HepG2 (cell line): ENCODE results near the gene GLE1.

Experiments
- BRF2 ChIP-seq: sonication (generic); formaldehyde crosslinking; IDR thresholded peaks from 2 replicates; pipeline ENCODE4 v1.8.1; 2022; ENCODE audit warnings: mild to moderate bottlenecking, missing genetic modification reagents
- CBFB ChIP-seq: sonication (generic); formaldehyde crosslinking; IDR thresholded peaks from 2 replicates; pipeline ENCODE4 v1.4.0; 2020; ENCODE audit warnings: missing genetic modification reagents
- FOXA1 ChIP-seq, 2 experiments: fragments of 450-650 bp in 1 of 2; sonication (generic) in 1 of 2; formaldehyde crosslinking in 1 of 2; IDR thresholded peaks; 2 replicates each; pipeline versions ENCODE4 v1.4.0 to v1.6.1; 2016 to 2020; ENCODE audit warnings: missing genetic modification reagents in 1 of 2
- HMGA1 ChIP-seq: sonication (generic); formaldehyde crosslinking; conservative IDR thresholded peaks from 2 replicates; pipeline ENCODE4 v1.4.0; 2020; ENCODE audit warnings: missing genetic modification reagents
- PBX3 ChIP-seq: sonication (generic); formaldehyde crosslinking; IDR thresholded peaks from 2 replicates; pipeline ENCODE4 v1.8.1; 2023; ENCODE audit warnings: missing genetic modification reagents, inconsistent platforms, borderline replicate concordance
- RCOR2 ChIP-seq: IDR thresholded peaks from 2 replicates; pipeline ENCODE4 v1.6.1; 2016; ENCODE audit warnings: missing biosample characterization, missing genetic modification reagents
- REST ChIP-seq, 2 experiments: IDR thresholded peaks; 2 replicates each; pipeline ENCODE4 v1.6.1; 2011 to 2012; ENCODE audit warnings: low read length in 2 of 2, borderline replicate concordance in 1 of 2, low read depth in 1 of 2, mild to moderate bottlenecking in 1 of 2, moderate library complexity in 1 of 2
- ZNF143 ChIP-seq: sonication (generic); formaldehyde crosslinking; IDR thresholded peaks from 2 replicates; pipeline ENCODE4 v1.4.0; 2020; ENCODE audit warnings: missing genetic modification reagents
- ZNF563 ChIP-seq: sonication (generic); formaldehyde crosslinking; IDR thresholded peaks from 2 replicates; pipeline ENCODE4 v1.8.0; 2022; ENCODE audit warnings: mild to moderate bottlenecking, moderate library complexity, missing genetic modification reagents
- ZNF619 ChIP-seq: sonication (generic); formaldehyde crosslinking; IDR thresholded peaks from 2 replicates; pipeline ENCODE4 v1.4.0; 2020; ENCODE audit warnings: mild to moderate bottlenecking, missing genetic modification reagents

GRCh38 chr9:128497824-128498610 lies 6.5 kb upstream of the GLE1 start:
- TF ChIP-seq ZNF619 (CRISPR knock-in tag) (no peak), ZNF143 (no peak), FOXA1 (IDR thresholded peaks at IDR 0.05) (no peak), FOXA1 (CRISPR knock-in tag; IDR thresholded peaks at IDR 0.05) (no peak), CBFB (CRISPR knock-in tag) (no peak), BRF2 (no peak), RCOR2 (CRISPR knock-in tag) (no peak), HMGA1 (CRISPR knock-in tag) (no peak), PBX3 (CRISPR knock-in tag) (no peak), REST (IDR thresholded peaks at IDR 0.05; ENCODE audit: borderline replicate concordance in 1 of 2, low read depth in 1 of 2, low read length in 2 of 2) (no peak), ZNF563 (CRISPR knock-in tag) (no peak)
